GM19397 (cell line): ENCODE data around the gene FAM13B.
A peak's percentile ranks its signal among the peaks of the same experiment; 100 is the strongest.
"Not testable (repeated sequence)": the region's sequence is repeated elsewhere in the genome, so short reads cannot be mapped to it uniquely, and the experiment has no call there.

Source experiments
- ATAC-seq: cut with Tn5 transposase; IDR thresholded peaks from one replicate; pipeline ENCODE4 v1.9.1; 2021; ENCODE audit warnings: mild to moderate bottlenecking, moderate library complexity; ENCODE audit not compliant: unreplicated experiment

The FAM13B gene

GRCh38 chr5:138032572-138033385 is at the start of gene FAM13B:
TSS of gene FAM13B (minus strand) at chr5:138033079. CDS start at chr5:138019111, 13,968 bp downstream.
- ATAC-seq, result peak; percentile 63

GRCh38 chr5:138082033-138082432 is 49.2 kb upstream of the FAM13B start:
- ATAC-seq, result no peak

- no peak for ATAC-seq
Observed at GRCh38 chr5:138078006-138078643, 45.2 kb upstream of the FAM13B start.

GRCh38 chr5:138077064-138077696 is 44.3 kb upstream of the FAM13B start:
- ATAC-seq, result no peak

GRCh38 chr5:138070026-138070425 is 37.1 kb upstream of the FAM13B start:
- ATAC-seq, result not testable (repeated sequence)

- no peak for ATAC-seq
Observed at GRCh38 chr5:138068742-138069600, 36.1 kb upstream of the FAM13B start.

- ATAC-seq, result no peak
Observed at GRCh38 chr5:138067945-138068344, 35.1 kb upstream of the FAM13B start.

GRCh38 chr5:138065102-138065501 is 32.2 kb upstream of the FAM13B start:
- ATAC-seq, result no peak

GRCh38 chr5:138064526-138064925 is 31.6 kb upstream of the FAM13B start:
- no peak for ATAC-seq

GRCh38 chr5:138054847-138055558 is 22.1 kb upstream of the FAM13B start:
- ATAC-seq, result no peak

- no peak for ATAC-seq
Observed at GRCh38 chr5:138054206-138054605, 21.3 kb upstream of the FAM13B start.

- no peak for ATAC-seq
Observed at GRCh38 chr5:138053554-138053953, 20.7 kb upstream of the FAM13B start.

GRCh38 chr5:138052718-138053117 is 19.8 kb upstream of the FAM13B start:
- ATAC-seq, result not testable (repeated sequence)

GRCh38 chr5:138051441-138052296 is 18.8 kb upstream of the FAM13B start:
- ATAC-seq, result no peak

- ATAC-seq, result not testable (repeated sequence)
Observed at GRCh38 chr5:138045283-138045682, 12.4 kb upstream of the FAM13B start.

GRCh38 chr5:138038826-138039225 is 5.9 kb upstream of the FAM13B start:
- no peak for ATAC-seq

- no peak for ATAC-seq
Observed at GRCh38 chr5:138037907-138038633, 5.2 kb upstream of the FAM13B start.

GRCh38 chr5:138037271-138037670 is 4.4 kb upstream of the FAM13B start:
- no peak for ATAC-seq
